ENCODE measurements around the gene BSCL2. TPM values are rescaled to one million over a fixed set of nuclear protein-coding genes. Genes with fewer than 3 reads are reported as not detected.

Gene BSCL2
- total RNA-seq, 2 donors from 2014 or later: 148 to 187 TPM

GRCh38 chr11:62644220-62644619, 63.0 kb downstream of the BSCL2 start:
- H3K27ac ChIP-seq: no peak overlapping the region
- no peaks in the 10 kb centered on the region for H3K4me1 ChIP-seq (replicated peaks)
- intact Hi-C loops (cut with DNase I): no loop called here
- DNase-seq (ENCODE audit: low spot score): no peak
- no peaks in the 10 kb centered on the region for H3K9me3 ChIP-seq
- TF ChIP-seq POLR2A (IDR thresholded peaks at IDR 0.05) (no peak), CTCF (IDR thresholded peaks at IDR 0.05) (no peak), POLR2AphosphoS5 (IDR thresholded peaks at IDR 0.05) (no peak)
- H3K4me3 ChIP-seq: no peak overlapping the region
- peaks cover 0 to 2% of the 10 kb centered on the region in 2 donors for H3K36me3 ChIP-seq
- H3K27me3 ChIP-seq (replicated peaks; ENCODE audit: insufficient read depth): no peaks in the 10 kb centered on the region
- 62% methylated on average over 8 of the region's 8 CpGs for WGBS

Small RNA genes lying within 50 kb of the gene (small RNA-seq; reads per million reads assigned to genes)
- 0 reads per million in 2 donors for gene SNORA57

Other genes with a start within 250 kb of the BSCL2 start
- 100 to 1,000 TPM; 367 to 434 TPM for gene AHNAK, start 160.6 kb downstream of the BSCL2 start, total RNA-seq
- gene EEF1G, start 133.5 kb downstream of the BSCL2 start, total RNA-seq: 1,000 to 10,000 TPM; 1,254 to 2,389 TPM
- 10 to 100 TPM; 26.6 to 30.6 TPM for gene TUT1, start 115.9 kb downstream of the BSCL2 start, total RNA-seq
- 100 to 1,000 TPM in 1 of 2 donors, 10 to 100 TPM in 1; 96.5 to 110 TPM for gene MTA2, start 105.6 kb downstream of the BSCL2 start, total RNA-seq
- 10 to 100 TPM; 50.2 to 80.1 TPM for gene EML3, start 94.6 kb downstream of the BSCL2 start, total RNA-seq
- gene ROM1, start 94.2 kb downstream of the BSCL2 start, total RNA-seq: 10 to 100 TPM in 1 of 2 donors, 1 to 10 TPM in 1; 8.0 to 12.7 TPM
- 10 to 100 TPM; 57.0 to 75.3 TPM for gene B3GAT3, start 85.4 kb downstream of the BSCL2 start, total RNA-seq
- gene GANAB, start 60.8 kb downstream of the BSCL2 start, total RNA-seq: 100 to 1,000 TPM; 163 to 199 TPM
- 10 to 100 TPM; 34.0 to 35.3 TPM for gene INTS5, start 54.1 kb downstream of the BSCL2 start, total RNA-seq
- gene C11orf98, start 42.2 kb downstream of the BSCL2 start, total RNA-seq: 10 to 100 TPM; 27.8 to 68.0 TPM
- gene CSKMT, start 42.1 kb downstream of the BSCL2 start, total RNA-seq: 10 to 100 TPM in 1 of 2 donors, 1 to 10 TPM in 1; 9.7 to 20.2 TPM
- 10 to 100 TPM; 10.3 to 18.3 TPM for gene UQCC3, start 35.8 kb downstream of the BSCL2 start, total RNA-seq
- 10 to 100 TPM in 1 of 2 donors, 1 to 10 TPM in 1; 7.1 to 10.2 TPM for gene LBHD1, start 35.2 kb downstream of the BSCL2 start, total RNA-seq
- gene UBXN1, start 28.4 kb downstream of the BSCL2 start, total RNA-seq: 100 to 1,000 TPM; 136 to 179 TPM
- gene LRRN4CL, start 17.9 kb downstream of the BSCL2 start, total RNA-seq: 1 to 10 TPM; 2.8 to 8.0 TPM
- gene GNG3, start 252 bp upstream of the BSCL2 start, total RNA-seq: not detected
- 10 to 100 TPM; 26.6 to 33.5 TPM for gene HNRNPUL2, start 20.0 kb upstream of the BSCL2 start, total RNA-seq
- 10 to 100 TPM; 25.1 to 25.5 TPM for gene TTC9C, start 21.1 kb upstream of the BSCL2 start, total RNA-seq
- gene ZBTB3, start 46.7 kb upstream of the BSCL2 start, total RNA-seq: 10 to 100 TPM; 14.8 to 19.1 TPM
- gene POLR2G, start 54.2 kb upstream of the BSCL2 start, total RNA-seq: 10 to 100 TPM; 97.2 to 98.3 TPM
- gene TAF6L, start 64.0 kb upstream of the BSCL2 start, total RNA-seq: 10 to 100 TPM; 22.2 to 36.2 TPM
- 100 to 1,000 TPM; 139 to 200 TPM for gene TMEM179B, start 80.0 kb upstream of the BSCL2 start, total RNA-seq
- gene TMEM223, start 84.6 kb upstream of the BSCL2 start, total RNA-seq: 10 to 100 TPM; 35.8 to 73.6 TPM
- gene NXF1, start 98.0 kb upstream of the BSCL2 start, total RNA-seq: 10 to 100 TPM; 75.6 to 98.2 TPM
- 10 to 100 TPM; 34.5 to 57.5 TPM for gene STX5, start 124.6 kb upstream of the BSCL2 start, total RNA-seq
- not detected for gene TEX54, start 125.4 kb upstream of the BSCL2 start, total RNA-seq
- 10 to 100 TPM; 44.5 to 46.1 TPM for gene WDR74, start 132.2 kb upstream of the BSCL2 start, total RNA-seq
- gene SLC3A2, start 173.5 kb upstream of the BSCL2 start, total RNA-seq: 100 to 1,000 TPM; 158 to 235 TPM
- gene CHRM1, start 213.9 kb upstream of the BSCL2 start, total RNA-seq: 100 to 1,000 TPM in 1 of 2 donors, 10 to 100 TPM in 1; 38.1 to 107 TPM

All from prostate gland (tissue), 2 donors.